B cell (primary cell): ENCODE data around the gene CD99L2.

Experiments
- CTCF ChIP-seq: fragments of 200-600 bp; IDR thresholded peaks from one replicate; pipeline ENCODE4 v1.8.0; 2022; ENCODE audit warnings: antibody characterized with exemption, mild to moderate bottlenecking
- EZH2 ChIP-seq: IDR thresholded peaks from 2 replicates; pipeline ENCODE4 v1.6.1; 2012; ENCODE audit warnings: borderline replicate concordance, low read depth, mild to moderate bottlenecking, moderate library complexity, low read length; ENCODE audit not compliant: insufficient read depth, poor library complexity, severe bottlenecking

- TF ChIP-seq CTCF, result no peak
- TF ChIP-seq EZH2, result no peak
Measured at GRCh38 chrX:150773634-150774033, 124.8 kb downstream of the CD99L2 start.
